NCI-H1105 treated with DMSO at 0.1 percent for 48 hours (cell line): ENCODE data around the gene FBXL4.
"Not testable (repeated sequence)": the region's sequence is repeated elsewhere in the genome, so short reads cannot be mapped to it uniquely, and the experiment has no call there.

Experiments
- DNase-seq: peaks from one replicate; lab custom pipeline; 2025; lab: John Stamatoyannopoulos, UW

The FBXL4 gene

DNA sequence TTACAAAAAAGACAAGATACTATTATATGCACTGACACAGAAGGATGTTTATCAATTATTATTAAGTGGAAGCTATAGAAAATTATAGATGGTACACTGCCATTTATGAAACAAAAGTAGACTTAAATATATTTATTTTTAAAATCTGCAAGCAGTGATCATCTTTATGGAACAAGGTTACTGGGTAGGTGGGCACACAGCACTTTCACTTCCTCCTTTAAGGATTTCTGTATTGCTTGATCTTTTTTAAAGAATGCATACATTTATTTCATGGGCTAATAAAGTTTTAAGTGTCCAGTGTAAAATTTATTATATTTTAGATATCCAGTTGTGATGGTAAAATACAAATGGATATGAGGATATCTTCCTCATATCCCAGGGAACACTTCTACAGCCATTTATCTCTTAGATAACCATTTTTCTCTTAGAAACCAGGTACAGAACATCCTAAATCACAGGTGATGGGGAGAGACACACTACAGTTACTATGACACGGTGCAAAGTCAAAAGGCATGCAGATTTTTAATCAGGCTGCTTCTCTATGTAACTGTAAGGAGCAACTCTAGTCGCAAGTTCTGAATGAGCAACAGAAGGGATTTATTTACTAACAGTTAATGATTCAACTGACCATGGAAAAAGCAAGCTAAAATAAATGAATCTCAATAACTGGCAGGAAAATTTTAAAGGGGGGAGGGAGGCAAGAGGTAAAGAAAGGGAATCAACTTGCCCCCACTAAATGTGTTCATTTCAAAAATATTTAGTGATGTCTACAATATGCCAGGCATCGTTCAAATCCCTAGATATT, 2.2 kb downstream of the FBXL4 start:
- DNase-seq, result no peak

DNA sequence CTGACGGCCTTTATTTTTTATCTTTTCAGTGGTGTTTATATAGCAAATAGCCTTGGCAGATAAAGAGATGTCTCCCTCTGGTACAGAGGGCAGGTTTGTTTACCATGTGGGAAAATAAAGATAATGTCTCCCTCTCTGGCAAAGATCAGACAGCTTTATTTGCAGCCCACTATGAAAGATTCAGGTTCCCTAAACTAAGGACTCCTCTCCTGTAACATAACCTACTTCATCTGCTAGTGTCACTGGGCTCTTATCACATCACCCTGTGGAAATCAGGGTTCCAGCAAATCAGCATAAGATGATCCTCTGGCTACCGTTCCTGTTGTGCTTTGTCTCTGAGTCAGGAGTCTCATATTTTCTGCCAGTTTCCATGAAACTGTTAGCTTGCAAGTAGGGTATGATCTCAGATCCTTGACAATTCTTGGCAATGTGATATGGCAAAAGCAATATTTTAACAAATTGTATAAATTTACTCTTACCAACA, 3.1 kb downstream of the FBXL4 start:
- DNase-seq, result no peak

GRCh38 chr6:98944168-98944567, 3.6 kb downstream of the FBXL4 start:
- no peak for DNase-seq

DNA sequence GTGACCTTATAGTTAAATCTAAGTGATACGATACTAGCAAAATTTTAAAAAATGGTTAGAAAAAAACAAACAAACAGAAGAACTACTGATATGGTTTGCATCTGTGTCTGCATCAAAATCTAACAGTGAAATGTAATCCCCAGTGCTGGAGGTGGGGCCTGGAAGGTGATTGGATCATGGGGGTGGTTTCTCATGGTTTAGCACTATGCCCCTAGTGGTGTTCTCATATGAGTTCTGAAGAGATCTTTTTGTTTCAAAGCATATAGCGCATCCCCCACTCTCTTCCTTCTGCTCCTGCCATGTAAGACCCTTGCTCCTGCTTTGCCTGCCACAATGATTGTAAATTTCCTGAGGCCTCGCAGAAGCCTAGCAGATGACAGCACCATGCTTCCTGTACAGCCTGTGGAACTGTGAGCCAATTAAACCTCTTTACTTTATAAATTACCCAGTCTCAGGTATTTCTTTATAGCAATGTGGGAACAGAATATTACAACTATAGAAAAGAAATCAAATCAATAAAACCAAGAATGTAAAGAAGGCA, 5.4 kb downstream of the FBXL4 start:
- DNase-seq, result no peak

GRCh38 chr6:98941319-98941718, 6.4 kb downstream of the FBXL4 start:
- DNase-seq, result no peak

- no peak for DNase-seq
Measured at GRCh38 chr6:98937351-98937750, 10.4 kb downstream of the FBXL4 start.

GRCh38 chr6:98932381-98932780, 15.4 kb downstream of the FBXL4 start:
- no peak for DNase-seq

DNA sequence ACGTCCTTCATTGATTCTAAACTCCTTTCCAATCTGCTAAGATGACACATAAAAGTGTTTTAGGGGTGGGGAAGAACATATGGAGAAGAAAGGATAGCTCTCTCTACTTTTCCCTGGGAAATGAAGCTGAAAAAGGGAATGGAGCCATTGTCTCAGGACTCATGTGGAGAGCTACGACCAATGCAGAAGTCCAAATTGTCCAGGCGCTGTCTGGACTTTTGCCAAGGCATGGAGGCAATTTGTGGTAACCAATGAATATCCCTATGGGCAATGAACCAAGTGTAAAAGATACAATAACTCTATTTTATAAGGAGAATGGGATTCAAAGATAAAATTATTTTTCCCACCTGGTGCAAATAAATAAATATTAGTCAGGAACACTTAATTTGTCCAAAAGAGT, 16.1 kb downstream of the FBXL4 start:
- peak; percentile 8 for DNase-seq

DNA sequence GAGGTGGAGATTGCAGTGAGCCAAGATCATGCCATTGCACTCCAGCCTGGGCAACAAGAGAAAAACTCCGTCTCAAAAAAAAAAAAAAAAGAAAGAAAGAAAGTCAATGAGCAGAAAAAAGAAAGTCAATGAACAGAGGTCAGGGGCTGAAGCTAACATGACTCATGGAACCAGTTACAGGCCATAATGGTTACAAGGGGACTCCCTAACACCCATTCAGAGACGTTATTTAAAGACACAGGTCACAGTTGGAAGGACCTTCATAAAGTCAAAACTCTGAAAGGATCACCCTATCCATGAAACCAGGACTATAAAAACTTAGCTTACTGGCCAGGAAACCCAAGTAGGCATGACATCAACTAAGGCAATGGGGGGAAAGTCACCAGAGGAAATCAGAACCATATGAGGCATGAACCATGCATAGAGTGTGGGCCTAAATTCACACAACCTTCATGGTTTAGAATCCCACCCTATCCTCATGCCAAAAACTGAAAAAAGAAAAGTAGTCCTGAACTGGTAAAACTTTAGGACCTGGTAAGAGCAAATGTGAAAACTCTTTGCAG, 18.2 kb downstream of the FBXL4 start:
- no peak for DNase-seq

DNA sequence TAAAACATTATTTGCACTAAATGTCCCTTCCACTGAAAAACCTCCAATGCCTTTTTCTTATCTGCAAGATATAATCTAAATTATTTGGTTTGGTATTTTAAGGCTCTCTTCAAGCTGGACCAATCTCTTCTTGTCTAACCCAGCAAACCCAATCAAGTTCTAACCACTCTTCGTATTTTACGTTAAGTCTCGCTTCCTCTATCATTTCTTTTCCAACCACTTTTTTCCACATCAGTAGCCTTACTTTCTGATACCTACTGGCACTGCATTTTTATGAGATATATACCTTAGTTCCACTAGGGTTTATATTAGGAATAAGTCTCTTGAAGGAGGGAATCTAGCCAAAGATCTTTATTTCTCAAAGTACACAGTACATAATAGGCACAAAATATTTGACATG, 19.1 kb downstream of the FBXL4 start:
- DNase-seq, result no peak

- DNase-seq, result peak; percentile 78
Measured at GRCh38 chr6:98927534-98927933, 20.2 kb downstream of the FBXL4 start.

DNA sequence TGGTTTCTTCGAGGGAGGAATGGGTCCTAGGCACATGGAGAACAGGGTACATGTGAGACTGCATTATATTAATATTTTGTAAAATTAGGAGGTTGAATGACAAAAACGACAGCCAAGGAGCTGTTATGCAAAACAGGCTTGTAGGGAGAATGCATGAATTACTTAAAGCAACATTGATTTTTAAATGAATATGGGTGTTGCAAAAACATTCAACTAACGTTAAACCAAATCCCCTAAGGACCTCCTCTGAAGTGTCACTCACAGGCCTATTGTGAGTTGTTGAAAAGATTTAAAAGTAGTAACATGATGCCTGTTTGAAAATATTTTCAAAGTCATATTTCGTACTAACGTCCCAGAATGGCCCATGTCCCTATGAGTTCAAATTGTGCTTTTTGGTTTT, 21.9 kb downstream of the FBXL4 start:
- DNase-seq, result no peak

GRCh38 chr6:98924647-98925046, 23.1 kb downstream of the FBXL4 start:
- DNase-seq, result peak; percentile 82

GRCh38 chr6:98920904-98921431, 26.8 kb downstream of the FBXL4 start:
- DNase-seq, result no peak

- DNase-seq, result not testable (repeated sequence)
Measured at GRCh38 chr6:98910946-98911345, 36.8 kb downstream of the FBXL4 start.

DNA sequence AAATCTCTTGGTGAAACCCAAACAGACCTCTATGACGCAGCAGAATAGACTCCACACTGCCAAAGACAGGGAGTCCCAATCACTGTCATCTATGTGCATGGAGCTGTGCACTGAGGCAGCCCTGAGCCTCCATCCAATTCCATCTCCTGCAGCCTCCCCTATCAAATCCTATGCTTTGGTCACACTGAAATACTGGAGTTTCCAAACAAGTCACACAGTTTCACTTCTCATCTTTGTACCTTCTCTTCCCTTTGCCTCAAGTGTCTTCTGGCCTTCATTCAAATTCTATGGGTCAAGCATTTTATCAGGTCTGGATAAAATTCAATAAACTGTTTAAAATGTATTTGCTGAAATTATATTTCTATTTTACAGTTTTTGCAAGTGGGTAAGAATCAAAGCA, 38.5 kb downstream of the FBXL4 start:
- no peak for DNase-seq

- DNase-seq, result not testable (repeated sequence)
Measured at GRCh38 chr6:98906342-98906741, 41.4 kb downstream of the FBXL4 start.

DNA sequence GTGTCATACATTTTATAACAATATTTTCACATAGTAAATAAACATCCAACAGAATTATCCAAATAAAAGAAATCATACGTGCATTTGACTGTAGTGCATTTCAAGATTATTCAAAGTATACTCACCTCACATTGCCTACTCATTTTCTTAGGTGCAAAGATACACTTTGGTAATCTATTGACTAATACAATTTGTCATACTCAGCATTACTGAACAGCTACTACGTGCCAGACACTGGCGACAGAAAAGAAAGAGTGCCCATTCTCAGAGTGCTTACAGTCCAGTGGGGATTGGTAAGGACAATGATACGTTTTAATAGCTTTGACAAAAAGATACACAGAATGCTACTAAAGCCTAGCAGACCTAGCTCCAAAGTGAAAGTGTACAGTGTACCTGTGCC, 42.0 kb downstream of the FBXL4 start:
- DNase-seq, result no peak

- DNase-seq, result no peak
Measured at GRCh38 chr6:98904096-98904495, 43.6 kb downstream of the FBXL4 start.

DNA sequence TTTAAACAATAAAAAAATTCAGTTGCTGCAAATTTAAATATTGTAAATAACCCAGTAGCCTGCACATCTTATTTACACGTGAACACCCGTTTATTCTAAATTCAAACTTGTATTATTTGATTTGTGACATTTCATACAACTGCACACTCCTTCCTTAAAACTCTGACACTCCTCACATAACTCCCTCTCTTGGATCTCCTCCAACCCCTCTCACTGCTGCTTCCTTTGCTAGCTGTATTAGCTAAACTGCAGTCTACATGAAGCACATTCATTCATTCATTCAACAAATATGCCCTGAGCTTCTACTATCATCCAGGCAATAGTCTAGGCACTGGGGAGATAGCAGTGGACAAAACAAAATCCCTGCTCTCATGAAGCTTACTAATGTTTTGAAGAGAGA, 47.0 kb downstream of the FBXL4 start:
- no peak for DNase-seq

GRCh38 chr6:98894810-98895209, 52.9 kb downstream of the FBXL4 start:
- DNase-seq, result no peak

- DNase-seq, result no peak
Measured at GRCh38 chr6:98887650-98888049, 60.1 kb downstream of the FBXL4 start.

- DNase-seq, result no peak
Measured at GRCh38 chr6:98885330-98885729, 62.4 kb downstream of the FBXL4 start.
